Stomach (tissue), 9 donors: ENCODE data around the gene ST14. TPM values are rescaled to one million over a fixed set of nuclear protein-coding genes. Genes with fewer than 3 reads are reported as not detected.
"Not testable (repeated sequence)": the region's sequence is repeated elsewhere in the genome, so short reads cannot be mapped to it uniquely, and the experiment has no call there.

Source experiments
- DNase-seq, 2 donors: peaks; one replicate each; pipeline versions ENCODE4 v3.0.0 to v3.0.0-alpha.2; 2013 to 2019
- H3K27ac ChIP-seq, 5 donors: fragments of 200-600 bp in 4 of 5; sonication (generic) in 4 of 5; one replicate each; pipeline ENCODE4 v1.5.1; 2013 to 2019; ENCODE audit warnings: mild to moderate bottlenecking in 1 of 5, moderate library complexity in 1 of 5
- H3K27me3 ChIP-seq, 3 donors: fragments of 200-600 bp; sonication (generic); one replicate each; pipeline ENCODE4 v1.5.1; 2017 to 2019; ENCODE audit warnings: mixed run types in 1 of 3
- H3K36me3 ChIP-seq, 4 donors: fragments of 200-600 bp; sonication (generic); 1 replicate in 3 of 4; 2 replicates in 1 of 4; pipeline ENCODE4 v1.5.1; 2016 to 2019
- H3K4me1 ChIP-seq, 4 donors: fragments of 200-600 bp; sonication (generic); one replicate each; pipeline ENCODE4 v1.5.1; 2016 to 2019
- H3K4me3 ChIP-seq, 4 donors: fragments of 200-600 bp; sonication (generic) in 3 of 4; one replicate each; pipeline ENCODE4 v1.5.1; 2016 to 2019; ENCODE audit warnings: mild to moderate bottlenecking in 1 of 4
- H3K9me3 ChIP-seq, 4 donors: fragments of 200-600 bp; sonication (generic); one replicate each; pipeline ENCODE4 v1.5.1; 2016 to 2019
- EP300 ChIP-seq: sonication (generic); formaldehyde crosslinking; IDR thresholded peaks from one replicate; pipeline ENCODE4 v1.6.1; 2017; ENCODE audit warnings: antibody characterized with exemption
- POLR2A ChIP-seq, 4 donors: fragments of 450-650 bp; IDR thresholded peaks; one replicate each; pipeline ENCODE4 v1.6.1; 2016; ENCODE audit warnings: antibody characterized with exemption in 4 of 4, control low read depth in 2 of 4, mild to moderate bottlenecking in 1 of 4, moderate library complexity in 1 of 4
- POLR2AphosphoS5 ChIP-seq, 3 donors: sonication (generic); formaldehyde crosslinking; IDR thresholded peaks; one replicate each; pipeline ENCODE4 v1.6.1; 2016; ENCODE audit warnings: antibody characterized with exemption in 3 of 3
- WGBS, 5 donors: extraction: QIAGEN DNeasy Blood & Tissue Kit in 3 of 5; methylation state at CpG; one replicate each; pipeline versions ENCODE4 v1.1.5 to v1.1.7; 2013 to 2018; 5-methylcytosine and 5-hydroxymethylcytosine counted together
- intact Hi-C: fragments of 100-400 bp; cut with DNase I; formaldehyde crosslinking; loops from one replicate; pipeline ENCODE4 v1.15.1; 2023; ENCODE audit warnings: low total_unique reads
- polyA plus RNA-seq, 3 donors: library from polyadenylated mRNA; stranded (reverse); fragments of 200-250 nt; gene quantifications; one replicate each; pipeline ENCODE4 v1.2.3, GENCODE V29; 2013
- total RNA-seq, 5 donors: library from RNA; depleted of rRNA; stranded (reverse); fragments of >200 nt; gene quantifications; one replicate each; pipeline versions ENCODE4 v1.1.0 to v1.2.3, GENCODE V29; 2014 to 2016
- TF ChIP-seq, protein P1 (sequence below), 7 experiments: fragments of 450-650 bp in 4 of 7; fragments of 200-600 bp in 3 of 7; sonication (generic) in 3 of 7; IDR thresholded peaks; one replicate each; pipeline ENCODE4 v1.5.1; 2016 to 2019; ENCODE audit warnings: antibody characterized with exemption in 7 of 7, control low read depth in 2 of 7, mild to moderate bottlenecking in 1 of 7
- donor health status: healthy with polysubstance abuse.
- donor health status: Bipolar disorder and iron deficiency.
- donor health status: healthy.

ST14 gene
- total and polyA plus RNA-seq, 8 donors: 12.4 to 380 (median 50.0) TPM

GRCh38 chr11:130223291-130223971, 63.8 kb downstream of the ST14 start:
- Histone ChIP-seq H3K27ac (no peak overlapping the region), H3K27me3 (no peaks in the 10 kb centered on the region), H3K4me1 (no peaks in the 10 kb centered on the region), H3K36me3 (no peaks in the 10 kb centered on the region), H3K9me3 (no peaks in the 10 kb centered on the region), H3K4me3 (no peak overlapping the region)
- intact Hi-C loops: no loop called here
- no peak for DNase-seq
- WGBS, 5 donors: 50 to 63% (median 56%) methylated on average over 12 of the region's 12 CpGs
- no peak for TF ChIP-seq EP300

DNA sequence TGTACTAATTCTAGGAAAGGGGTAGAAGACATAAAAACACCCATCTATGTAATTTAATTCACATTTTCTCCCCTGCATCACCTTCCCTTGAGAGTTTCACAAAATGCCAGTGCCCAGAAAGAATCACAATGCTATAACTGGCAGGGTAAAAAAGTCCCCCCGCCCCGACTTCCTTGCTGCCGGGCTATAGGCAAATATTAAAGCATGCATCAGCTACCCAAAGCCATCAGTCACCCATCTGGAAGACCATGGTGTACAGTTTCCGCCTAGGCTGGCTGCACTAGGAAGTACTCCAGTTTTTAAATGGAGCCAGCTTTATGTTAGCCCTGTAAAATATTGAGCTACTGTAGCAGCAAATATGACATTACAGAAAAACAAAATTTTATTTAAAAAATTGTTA, 67.8 kb downstream of the ST14 start:
- intact Hi-C loops: no loop called here
- Histone ChIP-seq H3K4me3 (no peak overlapping the region), H3K4me1 (no peaks in the 10 kb centered on the region), H3K9me3 (no peaks in the 10 kb centered on the region), H3K27me3 (no peaks in the 10 kb centered on the region), H3K36me3 (peaks cover 0 to 11% (median 4%) of the 10 kb centered on the region in 4 donors), H3K27ac (no peak overlapping the region)
- TF ChIP-seq POLR2A (IDR thresholded peaks at IDR 0.05) (no peak), EP300 (no peak), POLR2AphosphoS5 (IDR thresholded peaks at IDR 0.05) (no peak)
- TF ChIP-seq, protein P1, sequence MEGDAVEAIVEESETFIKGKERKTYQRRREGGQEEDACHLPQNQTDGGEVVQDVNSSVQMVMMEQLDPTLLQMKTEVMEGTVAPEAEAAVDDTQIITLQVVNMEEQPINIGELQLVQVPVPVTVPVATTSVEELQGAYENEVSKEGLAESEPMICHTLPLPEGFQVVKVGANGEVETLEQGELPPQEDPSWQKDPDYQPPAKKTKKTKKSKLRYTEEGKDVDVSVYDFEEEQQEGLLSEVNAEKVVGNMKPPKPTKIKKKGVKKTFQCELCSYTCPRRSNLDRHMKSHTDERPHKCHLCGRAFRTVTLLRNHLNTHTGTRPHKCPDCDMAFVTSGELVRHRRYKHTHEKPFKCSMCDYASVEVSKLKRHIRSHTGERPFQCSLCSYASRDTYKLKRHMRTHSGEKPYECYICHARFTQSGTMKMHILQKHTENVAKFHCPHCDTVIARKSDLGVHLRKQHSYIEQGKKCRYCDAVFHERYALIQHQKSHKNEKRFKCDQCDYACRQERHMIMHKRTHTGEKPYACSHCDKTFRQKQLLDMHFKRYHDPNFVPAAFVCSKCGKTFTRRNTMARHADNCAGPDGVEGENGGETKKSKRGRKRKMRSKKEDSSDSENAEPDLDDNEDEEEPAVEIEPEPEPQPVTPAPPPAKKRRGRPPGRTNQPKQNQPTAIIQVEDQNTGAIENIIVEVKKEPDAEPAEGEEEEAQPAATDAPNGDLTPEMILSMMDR (IDR thresholded peaks at IDR 0.05): no peak
- 90 to 97% (median 96%) methylated on average over 4 of the region's 4 CpGs for WGBS, 5 donors
- DNase-seq: no peak

DNA sequence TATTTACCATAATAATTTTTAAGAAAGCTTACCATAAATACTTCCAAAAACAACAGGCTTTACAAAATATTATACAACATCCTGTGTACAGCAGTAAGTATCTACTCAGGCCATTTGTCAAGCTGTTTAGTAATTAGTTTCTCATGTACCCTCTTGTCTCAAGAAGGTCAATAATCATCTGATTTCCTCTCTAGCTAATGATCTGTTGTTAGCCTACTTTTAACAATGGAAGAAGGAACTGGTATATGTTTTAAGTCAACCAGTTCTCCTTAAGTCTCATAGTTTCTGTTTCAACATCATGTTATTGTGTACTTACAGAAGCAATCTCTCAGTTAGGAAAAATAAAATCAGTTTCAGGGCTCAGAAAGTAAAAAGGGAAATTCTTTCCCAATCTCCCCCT, 73.9 kb downstream of the ST14 start:
- intact Hi-C loops, H3K27ac ChIP-seq, H3K9me3 ChIP-seq, DNase-seq, H3K27me3 ChIP-seq, H3K4me1 ChIP-seq, H3K4me3 ChIP-seq: not testable (repeated sequence)
- peaks cover 13 to 62% (median 58%) of the 10 kb centered on the region in 4 donors for H3K36me3 ChIP-seq

GRCh38 chr11:130233888-130234287, 74.3 kb downstream of the ST14 start:
- H3K4me3 ChIP-seq, H3K9me3 ChIP-seq, H3K4me1 ChIP-seq, H3K27me3 ChIP-seq, DNase-seq, H3K27ac ChIP-seq, intact Hi-C loops: not testable (repeated sequence)
- 79 to 93% (median 89%) methylated on average over 3 of the region's 3 CpGs for WGBS, 5 donors
- peaks cover 13 to 64% (median 61%) of the 10 kb centered on the region in 4 donors for H3K36me3 ChIP-seq

- TF ChIP-seq POLR2A (IDR thresholded peaks at IDR 0.05) (no peak), POLR2AphosphoS5 (IDR thresholded peaks at IDR 0.05) (no peak), EP300 (no peak)
- TF ChIP-seq, protein P1 (IDR thresholded peaks at IDR 0.05): no peak
- H3K27ac ChIP-seq: no peak overlapping the region
- no peaks in the 10 kb centered on the region for H3K27me3 ChIP-seq
- no peak overlapping the region for H3K4me3 ChIP-seq
- no peaks in the 10 kb centered on the region for H3K4me1 ChIP-seq
- peaks cover 13 to 68% (median 63%) of the 10 kb centered on the region in 4 donors for H3K36me3 ChIP-seq
- intact Hi-C loops: no loop called here
- no peak for DNase-seq
- no peaks in the 10 kb centered on the region for H3K9me3 ChIP-seq
Observed at GRCh38 chr11:130234315-130234714, 74.7 kb downstream of the ST14 start.

GRCh38 chr11:130237282-130238006, 77.9 kb downstream of the ST14 start:
- DNase-seq: no peak
- peaks cover 0 to 10% (median 4%) of the 10 kb centered on the region in 4 donors for H3K4me1 ChIP-seq
- H3K27me3 ChIP-seq: no peaks in the 10 kb centered on the region
- TF ChIP-seq EP300 (no peak), POLR2A (IDR thresholded peaks at IDR 0.05) (no peak), POLR2AphosphoS5 (IDR thresholded peaks at IDR 0.05) (no peak)
- TF ChIP-seq, protein P1 (IDR thresholded peaks at IDR 0.05): no peak
- H3K4me3 ChIP-seq: no peak overlapping the region
- no peaks in the 10 kb centered on the region for H3K9me3 ChIP-seq
- peaks cover 13 to 61% (median 58%) of the 10 kb centered on the region in 4 donors for H3K36me3 ChIP-seq
- 87 to 91% (median 90%) methylated on average over 6 of the region's 6 CpGs for WGBS, 5 donors
- no peak overlapping the region for H3K27ac ChIP-seq
- intact Hi-C loops: no loop called here
